AG08396 (cell line): Measurements from ENCODE around the gene GID8.
A peak's percentile ranks its signal among the peaks of the same experiment; 100 is the strongest.

Experiments
- DNase-seq: peaks from one replicate; pipeline ENCODE4 v3.0.0; 2012; ENCODE audit warnings: low spot score, mixed read lengths

GID8 gene

GRCh38 chr20:62922451-62922921, 15.5 kb upstream of the GID8 start:
- no peak for DNase-seq

DNA sequence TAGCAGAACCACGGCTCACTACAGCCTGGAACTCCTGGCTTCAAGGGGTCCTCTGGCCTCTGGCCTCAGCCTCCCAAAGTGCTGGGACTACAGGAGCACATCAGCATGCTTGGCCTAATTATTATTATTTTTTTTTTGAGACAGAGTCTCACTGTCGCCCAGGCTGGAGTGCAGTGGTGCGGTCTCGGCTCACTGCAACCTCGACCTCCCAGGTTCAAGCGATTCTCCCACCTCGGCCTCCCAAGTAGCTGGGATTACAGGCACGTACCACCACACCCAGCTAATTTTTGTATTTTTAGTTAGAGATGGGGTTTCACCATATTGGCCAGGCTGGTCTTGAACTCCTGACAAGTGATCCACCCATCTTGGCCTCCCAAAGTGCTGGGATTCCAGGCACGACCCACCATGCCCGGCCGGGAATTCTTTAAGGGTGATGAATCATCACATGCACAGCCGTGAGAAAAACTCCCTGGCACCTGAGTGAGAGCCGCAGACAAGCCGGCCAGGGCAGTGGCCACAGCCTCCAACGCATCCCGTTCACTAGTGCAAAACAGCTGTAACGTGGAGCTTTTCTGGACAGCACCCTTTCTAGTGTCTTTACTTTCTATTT, 14.8 kb upstream of the GID8 start:
- peak; percentile 69 for DNase-seq

DNA sequence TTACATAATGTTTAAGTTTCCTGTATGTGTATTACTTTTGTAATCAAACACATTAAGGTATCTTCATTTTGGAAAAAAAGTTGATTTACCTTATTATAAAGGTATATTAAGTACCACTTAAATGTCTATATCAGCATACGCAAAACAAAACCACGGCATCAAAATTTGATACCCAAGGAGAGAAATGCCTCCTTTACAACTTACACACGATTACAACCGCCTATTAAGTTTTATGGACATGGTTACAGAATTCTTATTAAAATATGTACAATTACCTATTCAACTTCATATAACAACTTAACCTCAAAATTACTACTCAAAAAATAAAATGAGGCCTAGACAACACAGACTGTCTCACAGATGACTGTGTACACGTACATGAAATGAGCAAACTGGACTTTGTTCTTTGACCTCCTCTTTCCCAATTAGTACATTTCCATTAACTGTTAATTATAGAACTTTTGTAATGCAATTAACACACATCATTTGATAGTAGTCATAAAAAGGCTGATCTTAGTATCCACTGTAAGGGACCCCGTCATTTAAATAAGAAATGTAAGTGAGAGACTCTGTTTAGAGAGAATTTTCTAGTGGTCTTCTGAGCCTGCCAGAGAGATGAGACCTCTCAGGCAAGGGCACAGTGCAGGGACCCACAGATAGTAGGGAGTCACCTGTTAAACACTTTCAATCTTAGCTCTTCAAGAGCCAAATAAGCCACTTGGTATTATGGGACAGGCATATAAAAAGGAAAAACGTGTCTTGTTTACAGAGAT, 14.1 kb upstream of the GID8 start:
- DNase-seq = no peak

DNA sequence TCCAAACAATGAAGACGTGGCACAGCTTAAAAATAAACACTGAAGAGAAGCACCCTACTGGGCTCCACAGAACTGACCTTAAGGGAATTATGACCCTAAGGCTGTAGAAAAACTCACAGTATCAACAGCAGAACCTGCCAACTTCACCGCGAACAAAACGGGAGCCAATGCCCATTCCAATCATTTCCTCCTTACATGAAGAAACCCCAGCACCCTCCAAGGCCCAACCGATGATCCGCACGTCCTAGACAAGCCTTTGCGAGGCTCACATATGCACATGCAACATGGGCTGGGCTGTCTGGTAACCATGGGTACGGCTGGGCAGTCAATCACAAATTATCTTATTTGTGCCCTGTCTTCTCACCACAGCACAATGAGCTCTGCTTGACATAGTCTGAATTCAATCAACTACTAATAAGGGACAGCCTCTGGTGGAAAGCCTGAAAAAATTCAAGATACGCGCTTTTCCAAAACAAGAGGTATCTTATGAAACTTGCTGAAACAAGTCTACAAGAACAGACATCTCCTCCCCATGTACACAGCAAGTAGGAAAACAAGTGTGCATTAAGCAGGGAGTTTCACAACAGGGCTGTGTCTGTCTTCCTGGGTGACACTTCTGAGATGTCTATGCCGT, 13.4 kb upstream of the GID8 start:
- DNase-seq = peak; percentile 49

- no peak for DNase-seq
These were observed 12.9 kb upstream of the GID8 start for GRCh38 chr20:62925076-62925419.

GRCh38 chr20:62925420-62926228, 12.3 kb upstream of the GID8 start:
- peak; percentile 43 for DNase-seq

DNA sequence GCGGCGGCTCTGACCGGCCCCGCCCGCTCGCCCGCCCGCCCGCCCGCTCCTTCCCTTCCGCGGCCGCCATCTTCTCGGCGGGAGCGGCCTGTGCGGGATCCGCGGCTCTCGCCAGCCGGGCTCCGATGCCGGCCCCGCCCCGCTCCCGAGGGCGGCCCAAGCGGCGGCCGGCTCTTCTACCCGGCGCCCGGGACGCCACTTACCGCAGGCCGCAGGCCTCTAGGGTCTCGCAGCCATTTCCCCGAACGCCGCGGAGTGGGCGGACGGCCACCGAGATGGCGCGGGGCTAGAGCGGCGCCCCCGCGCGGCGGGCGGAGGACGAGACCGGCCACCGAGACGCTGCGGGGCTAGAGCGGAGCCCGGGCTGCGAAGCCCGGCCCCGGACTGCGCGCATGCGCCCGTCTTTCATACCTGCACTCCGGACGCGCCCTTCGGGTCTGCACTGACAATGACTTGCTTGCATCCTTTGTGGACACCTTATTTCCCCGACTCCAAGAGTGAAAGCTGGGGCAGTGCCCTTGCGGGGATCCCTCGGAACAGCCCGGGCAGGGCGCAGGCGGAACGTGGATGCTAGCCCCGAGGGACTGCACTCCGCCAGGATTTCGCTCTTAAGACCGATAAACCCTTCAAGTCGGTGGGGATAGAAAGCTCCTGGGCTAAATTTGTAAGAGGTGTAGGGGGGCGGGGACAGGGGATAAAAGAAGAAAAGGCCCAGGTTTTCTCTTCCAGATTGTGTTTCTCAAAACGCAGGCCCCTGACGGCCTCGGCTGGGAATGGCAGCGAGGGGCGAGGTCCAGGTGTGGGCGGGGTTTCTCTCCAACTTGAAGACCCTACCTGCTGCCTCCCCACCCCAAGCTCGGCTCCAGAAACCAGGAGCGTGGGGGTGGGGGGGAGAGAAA, 11.5 kb upstream of the GID8 start, which contains the start of gene DIDO1:
TSS of gene DIDO1 (minus strand) at position 277 of the 899 bp plus-strand sequence.
- peak; percentile 96 for DNase-seq

DNA sequence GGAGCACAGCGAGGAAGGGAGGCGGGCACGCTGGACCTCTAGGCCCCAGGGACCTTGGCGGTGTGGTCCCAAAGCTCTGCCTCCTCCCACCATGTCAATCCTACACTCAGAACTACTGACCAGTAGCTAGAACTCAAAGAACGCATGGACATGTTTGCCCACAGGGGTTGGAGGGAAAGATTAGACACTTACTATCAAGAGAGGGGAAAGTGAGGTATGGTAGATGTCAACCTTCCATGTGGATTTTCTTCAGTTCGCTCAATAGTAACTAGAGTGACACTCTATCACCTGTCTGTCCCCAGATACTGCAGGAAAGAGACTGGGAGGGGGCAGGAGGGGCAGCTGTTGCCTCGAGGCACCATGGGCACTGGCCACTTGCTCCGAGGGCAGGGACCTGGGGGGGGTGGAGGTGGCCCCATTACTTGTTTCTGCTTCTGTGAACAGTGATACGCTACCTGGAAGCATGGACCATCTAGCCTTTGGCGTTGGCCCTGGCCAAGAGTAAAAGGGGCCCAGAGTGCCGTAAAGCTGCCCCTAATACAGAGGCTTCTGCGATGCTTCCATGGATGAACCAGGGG, 10.7 kb upstream of the GID8 start:
- DNase-seq = no peak

GRCh38 chr20:62928246-62928939, 9.6 kb upstream of the GID8 start:
- DNase-seq = no peak

DNA sequence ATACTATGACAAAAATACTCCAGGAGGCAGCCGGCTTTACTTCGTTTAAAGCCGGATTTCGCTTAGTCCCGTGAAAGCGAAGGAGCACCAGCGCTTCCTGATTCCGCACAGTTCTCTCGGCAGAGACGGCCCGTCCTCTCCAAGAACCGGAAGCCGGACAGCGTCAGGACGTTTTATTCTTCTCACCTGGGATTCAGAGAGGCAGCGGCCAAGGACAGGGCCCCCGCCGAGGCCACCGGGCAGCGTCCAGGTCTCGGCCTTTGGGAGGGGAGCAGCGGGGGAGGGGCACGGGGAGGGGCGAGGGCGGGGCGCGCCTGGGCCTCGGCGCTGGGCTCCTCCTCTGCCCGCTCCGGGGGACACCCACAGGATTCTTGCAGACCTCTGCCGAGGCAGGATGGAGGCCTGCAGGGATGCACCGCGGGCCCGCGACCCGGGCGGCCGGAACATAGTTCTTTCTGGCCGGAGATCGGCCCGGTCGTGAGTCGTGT, 8.9 kb upstream of the GID8 start:
- peak; percentile 82 for DNase-seq

DNA sequence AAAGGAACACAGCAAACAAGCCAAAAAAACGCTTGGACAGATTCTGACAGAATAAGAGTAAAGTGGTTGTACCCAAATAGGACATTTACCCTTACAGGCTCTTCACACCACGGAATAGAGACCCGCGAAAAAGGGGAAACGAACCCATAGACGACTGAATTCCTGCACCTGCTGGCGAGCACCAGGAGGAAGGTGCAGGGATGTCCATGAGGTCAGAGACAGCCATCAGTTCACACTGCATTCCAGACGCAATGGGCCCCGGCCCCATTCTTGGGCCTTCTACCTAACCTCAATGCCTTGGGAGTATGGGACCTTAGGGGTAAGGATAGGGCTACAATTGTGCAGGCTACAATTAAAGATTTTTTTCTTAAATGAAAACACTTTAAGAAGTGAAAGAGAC, 6.5 kb upstream of the GID8 start:
- no peak for DNase-seq

DNA sequence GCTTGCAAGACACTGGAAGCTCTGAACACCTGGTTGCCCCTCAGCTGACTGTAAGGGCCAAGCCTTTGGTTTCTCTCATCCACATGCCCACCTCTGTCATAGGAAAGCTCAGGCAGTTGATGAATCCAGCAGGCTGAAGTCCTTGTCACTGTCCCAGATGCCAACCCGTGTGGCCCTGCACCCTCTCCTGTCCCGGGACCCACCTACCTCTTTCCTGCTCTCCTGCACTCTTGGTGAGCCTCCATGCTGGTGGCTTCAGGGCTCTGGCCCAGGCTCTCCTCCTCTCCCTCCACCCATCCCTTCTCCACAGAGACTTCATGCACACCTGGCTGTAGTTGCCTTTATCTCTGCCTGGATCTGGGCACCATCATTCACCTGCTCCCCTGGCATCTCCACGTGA, 4.0 kb upstream of the GID8 start:
- DNase-seq = no peak

GRCh38 chr20:62935204-62935967, 2.6 kb upstream of the GID8 start:
- no peak for DNase-seq

DNA sequence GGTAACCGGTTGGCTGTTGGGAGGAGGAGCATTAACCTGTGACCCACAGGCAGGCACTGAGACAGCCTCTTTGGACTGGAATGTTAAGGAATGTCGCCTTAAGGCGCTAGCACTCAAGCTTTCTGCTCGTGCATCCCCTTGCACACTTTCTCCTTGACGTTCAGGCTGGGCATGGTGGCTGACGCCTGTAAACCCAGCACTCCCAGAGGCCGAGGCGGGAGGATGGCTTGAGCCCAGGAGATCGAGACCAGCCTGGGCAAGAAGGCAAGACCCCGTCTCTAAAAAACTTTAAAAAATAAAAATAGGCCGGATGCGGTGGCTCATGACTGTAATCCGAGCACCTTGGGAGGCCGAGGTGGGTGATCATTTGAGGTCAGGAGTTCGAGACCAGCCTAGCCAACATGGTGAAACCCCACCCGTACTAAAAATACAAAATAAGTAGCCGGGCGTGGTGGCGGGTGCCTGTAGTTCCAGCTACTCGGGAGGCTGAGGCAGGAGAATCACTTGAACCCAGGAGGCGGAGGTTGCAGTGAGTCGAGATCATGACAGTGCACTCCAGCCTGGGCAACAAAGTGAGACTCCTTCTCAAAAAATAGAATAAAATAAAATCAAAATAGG, 1.9 kb upstream of the GID8 start:
- no peak for DNase-seq

DNA sequence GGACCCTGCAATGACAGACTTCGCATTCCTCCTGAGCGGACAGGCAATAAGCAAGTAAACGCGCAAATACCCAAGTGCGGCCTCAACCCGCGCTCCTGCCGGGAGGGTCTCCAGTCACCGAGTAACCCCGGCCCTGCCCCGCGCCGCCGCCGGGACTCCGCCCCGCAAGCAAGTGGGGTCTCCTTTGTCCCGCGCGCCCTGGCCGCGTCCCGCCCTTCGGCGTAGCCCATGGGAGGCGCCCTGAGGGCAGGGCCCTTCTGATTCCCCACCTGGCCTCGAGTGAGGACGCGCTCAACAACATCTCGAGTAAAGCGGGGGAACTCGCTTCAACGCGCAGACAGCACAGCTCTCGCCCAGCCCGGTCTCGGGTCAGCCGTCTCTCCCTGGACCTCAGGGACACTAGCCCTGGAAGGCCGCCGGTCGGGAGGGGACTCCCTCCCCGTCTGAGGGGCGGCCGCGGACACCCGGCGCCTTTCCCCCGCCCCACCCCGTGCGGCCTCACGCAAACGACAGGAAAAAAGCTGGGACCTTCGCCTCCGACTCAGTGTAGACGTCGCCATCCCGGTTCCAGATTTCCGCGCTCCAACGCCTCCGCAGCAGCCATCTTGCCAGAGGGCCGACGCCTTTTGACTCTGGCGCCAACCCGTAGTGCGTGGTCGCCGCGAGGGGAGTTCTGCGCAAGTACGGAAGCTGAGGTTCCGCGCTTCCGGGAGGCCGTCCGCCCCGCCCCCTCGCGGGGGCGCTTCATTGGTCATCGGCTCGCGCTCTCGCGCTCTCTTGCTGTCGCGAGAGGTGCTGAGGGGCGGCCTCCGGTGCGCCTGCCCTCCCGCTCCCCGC, 461 bp upstream of the GID8 start:
- peak; percentile 97 for DNase-seq

DNA sequence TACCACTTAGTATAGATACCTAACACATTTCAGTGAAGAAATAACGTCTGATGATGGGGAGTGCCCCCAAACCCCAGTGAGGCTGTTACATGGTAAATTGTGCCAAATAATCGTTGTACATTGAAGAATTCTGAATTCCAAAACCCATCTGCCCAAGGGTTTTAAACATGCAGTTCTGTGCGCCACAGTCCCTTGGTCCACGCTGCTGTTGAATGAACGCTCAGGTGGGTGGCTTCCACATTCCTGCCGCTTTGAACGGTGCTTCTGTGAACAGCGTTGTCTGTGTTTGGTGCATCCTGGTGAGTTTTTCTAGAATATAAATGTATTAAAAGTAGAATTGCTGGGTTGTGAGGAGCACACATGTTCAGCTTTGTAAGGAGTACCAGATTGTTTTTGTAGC, 2.9 kb downstream of the GID8 start:
- no peak for DNase-seq

DNA sequence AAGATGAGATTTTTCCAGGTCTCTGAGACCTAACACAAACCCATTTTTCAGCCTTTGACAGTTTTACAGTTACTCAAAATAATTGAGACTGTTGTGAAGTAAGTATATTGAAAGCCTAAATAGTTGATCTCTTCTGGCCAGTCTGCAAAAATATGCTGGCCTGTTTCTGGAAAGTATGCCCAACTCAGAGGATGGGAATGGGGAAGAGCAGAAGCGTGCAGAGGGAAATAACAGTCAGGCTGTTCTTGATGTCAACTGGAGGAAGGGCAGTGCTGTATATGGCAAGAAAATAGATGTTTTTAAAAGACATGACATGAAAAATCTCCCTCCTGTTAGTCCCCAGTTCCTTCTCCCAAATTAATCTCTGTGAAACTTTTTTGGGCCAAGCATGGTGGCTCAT, 3.8 kb downstream of the GID8 start:
- DNase-seq = no peak

- DNase-seq = no peak
These were observed 4.5 kb downstream of the GID8 start for GRCh38 chr20:62942456-62942855.
